SK-N-SH (cell line): ENCODE measurements around the gene BUB3. TPM values are rescaled to one million over a fixed set of nuclear protein-coding genes. Genes with fewer than 3 reads are reported as not detected.

Source experiments
- CTCF ChIA-PET: fragments of 300-600, 350-600 bp; formaldehyde crosslinking; extraction: SDS; loops from one replicate; lab custom pipeline; 2021; lab: Yijun Ruan, JAX
- POLR2A ChIA-PET: fragments of 350-600 bp; sonication (Branson Sonifier 250); formaldehyde crosslinking; extraction: SDS; loops from one replicate; lab custom pipeline; 2020; ENCODE audit warnings: antibody characterized with exemption, inconsistent platforms; lab: Yijun Ruan, JAX
- DNase-seq: peaks from one replicate; pipeline ENCODE4 v3.0.0; 2012
- H2AFZ ChIP-seq: fragments of 200-600 bp; sonication (generic); 2 replicates; pipeline ENCODE4 v1.8.1; 2016; ENCODE audit warnings: antibody characterized with exemption, mild to moderate bottlenecking, low read depth
- H3F3A ChIP-seq: fragments of 200-600 bp; sonication (generic); replicated peaks from 2 replicates; pipeline ENCODE3; 2016; ENCODE audit warnings: antibody characterized with exemption, mild to moderate bottlenecking; ENCODE audit not compliant: insufficient read depth
- H3K27ac ChIP-seq, 2 experiments: fragments of 200-500 bp in 1 of 2; fragments of 200-600 bp in 1 of 2; sonication (Bioruptor generic) in 1 of 2; sonication (generic), shearing (Covaris generic) in 1 of 2; 2 replicates each; pipeline versions ENCODE4 v1.5.1 to v1.6.1; 2014 to 2016; ENCODE audit warnings: low read depth in 2 of 2, inconsistent platforms in 1 of 2, low read length in 1 of 2, mild to moderate bottlenecking in 1 of 2, mixed read lengths in 1 of 2
- H3K27me3 ChIP-seq: fragments of 200-600 bp; sonication (generic), shearing (Covaris generic); 2 replicates; pipeline ENCODE4 v1.6.1; 2016; ENCODE audit warnings: mixed run types; ENCODE audit not compliant: insufficient read depth
- H3K36me3 ChIP-seq, 2 experiments: fragments of 200-500 bp in 1 of 2; fragments of 200-600 bp in 1 of 2; sonication (Bioruptor generic) in 1 of 2; sonication (generic) in 1 of 2; replicated peaks in 1 of 2; 2 replicates each; pipeline versions ENCODE3 to v1.5.1; 2014 to 2016; ENCODE audit warnings: low read length in 1 of 2, mild to moderate bottlenecking in 1 of 2; ENCODE audit not compliant: insufficient read depth in 2 of 2, control insufficient read depth in 1 of 2
- H3K4me1 ChIP-seq, 2 experiments: fragments of 200-500 bp in 1 of 2; fragments of 200-600 bp in 1 of 2; sonication (Bioruptor generic) in 1 of 2; sonication (generic), shearing (Covaris generic) in 1 of 2; 2 replicates each; pipeline versions ENCODE4 v1.5.1 to v1.6.1; 2014 to 2016; ENCODE audit warnings: low read depth in 1 of 2, low read length in 1 of 2, mixed run types in 1 of 2; ENCODE audit not compliant: insufficient read depth in 2 of 2, control insufficient read depth in 1 of 2
- H3K4me2 ChIP-seq: fragments of 200-600 bp; sonication (generic), shearing (Covaris generic); 2 replicates; pipeline ENCODE4 v1.6.1; 2017; ENCODE audit warnings: mixed run types
- H3K4me3 ChIP-seq, 2 experiments: fragments of 200-500 bp in 1 of 2; fragments of 200-600 bp in 1 of 2; sonication (Bioruptor generic) in 1 of 2; sonication (generic), shearing (Covaris generic) in 1 of 2; 2 replicates each; pipeline versions ENCODE4 v1.5.1 to v1.8.1; 2014 to 2016; ENCODE audit warnings: low read depth in 2 of 2, inconsistent platforms in 1 of 2, low read length in 1 of 2, mild to moderate bottlenecking in 1 of 2, mixed read lengths in 1 of 2, moderate library complexity in 1 of 2
- H3K79me2 ChIP-seq: fragments of 200-600 bp; sonication (generic); 2 replicates; pipeline ENCODE4 v1.8.1; 2017; ENCODE audit warnings: mild to moderate bottlenecking; ENCODE audit not compliant: insufficient read depth
- H3K9ac ChIP-seq: fragments of 200-600 bp; sonication (generic); 2 replicates; pipeline ENCODE4 v1.6.1; 2017; ENCODE audit warnings: mixed run types
- H3K9me2 ChIP-seq: fragments of 200-600 bp; sonication (generic); 2 replicates; pipeline ENCODE4 v1.6.1; 2017; ENCODE audit warnings: mixed run types
- H3K9me3 ChIP-seq: fragments of 200-600 bp; sonication (generic); 2 replicates; pipeline ENCODE4 v1.6.1; 2017; ENCODE audit warnings: mixed run types, mild to moderate bottlenecking, moderate library complexity
- H4K20me1 ChIP-seq: fragments of 200-600 bp; sonication (generic); 2 replicates; pipeline ENCODE4 v1.6.1; 2017; ENCODE audit warnings: mild to moderate bottlenecking, mixed run types; ENCODE audit not compliant: insufficient read depth
- CHD2 ChIP-seq: fragments of 150-350 bp; IDR thresholded peaks from 2 replicates; pipeline ENCODE4 v1.6.1; 2018; ENCODE audit warnings: low read length; ENCODE audit not compliant: partially characterized antibody
- CTCF ChIP-seq: fragments of 200-600 bp; sonication (generic); IDR thresholded peaks from 2 replicates; pipeline ENCODE4 v1.6.1; 2017; ENCODE audit warnings: antibody characterized with exemption, mild to moderate bottlenecking, moderate library complexity
- ELF1 ChIP-seq: IDR thresholded peaks from 2 replicates; pipeline ENCODE4 v1.4.0; 2012
- EZH2phosphoT487 ChIP-seq: fragments of 200-600 bp; sonication (generic); IDR thresholded peaks from 2 replicates; pipeline ENCODE4 v1.6.1; 2017; ENCODE audit warnings: low read depth, mixed run types, mild to moderate bottlenecking, antibody characterized with exemption, moderate library complexity, borderline replicate concordance
- FOSL2 ChIP-seq: IDR thresholded peaks from 2 replicates; pipeline ENCODE4 v1.4.0; 2012; ENCODE audit warnings: low read depth, mild to moderate bottlenecking, moderate library complexity, borderline replicate concordance
- FOXJ3 ChIP-seq: sonication (generic); formaldehyde crosslinking; IDR thresholded peaks from 2 replicates; pipeline ENCODE4 v1.5.1; 2020; ENCODE audit warnings: mild to moderate bottlenecking, missing genetic modification reagents
- FOXM1 ChIP-seq: IDR thresholded peaks from 2 replicates; pipeline ENCODE4 v1.4.0; 2012; ENCODE audit warnings: low read depth, mild to moderate bottlenecking
- GABPA ChIP-seq: IDR thresholded peaks from 2 replicates; pipeline ENCODE4 v1.4.0; 2012; ENCODE audit warnings: low read depth, mild to moderate bottlenecking
- GATA2 ChIP-seq: sonication (generic); formaldehyde crosslinking; IDR thresholded peaks from 2 replicates; pipeline ENCODE4 v1.5.0; 2020; ENCODE audit warnings: mild to moderate bottlenecking, missing genetic modification reagents
- IRF3 ChIP-seq: fragments of 150-350 bp; IDR thresholded peaks from 2 replicates; pipeline ENCODE4 v1.6.1; 2016; ENCODE audit warnings: mild to moderate bottlenecking, low read depth, low read length
- JUND ChIP-seq: IDR thresholded peaks from 2 replicates; pipeline ENCODE4 v1.4.0; 2012
- MAX ChIP-seq: IDR thresholded peaks from 2 replicates; pipeline ENCODE4 v1.4.0; 2012; ENCODE audit warnings: low read depth
- MEF2A ChIP-seq: IDR thresholded peaks from 2 replicates; pipeline ENCODE4 v1.4.0; 2012; ENCODE audit warnings: low read depth, borderline replicate concordance
- MXI1 ChIP-seq: IDR thresholded peaks from 2 replicates; pipeline ENCODE4 v1.6.1; 2012; ENCODE audit warnings: mild to moderate bottlenecking, low read depth, low read length, improper control_type of control experiment
- NFIC ChIP-seq: IDR thresholded peaks from 2 replicates; pipeline ENCODE4 v1.4.0; 2012; ENCODE audit warnings: borderline replicate concordance
- NRF1 ChIP-seq: IDR thresholded peaks from 2 replicates; pipeline ENCODE4 v1.6.1; 2012; ENCODE audit warnings: low read depth, mild to moderate bottlenecking, low read length
- PBX3 ChIP-seq: IDR thresholded peaks from 2 replicates; pipeline ENCODE4; 2012
- POLR2AphosphoS5 ChIP-seq: IDR thresholded peaks from 2 replicates; pipeline ENCODE4 v1.6.1; 2012; ENCODE audit warnings: low read depth, low read length
- RAD21 ChIP-seq: IDR thresholded peaks from 2 replicates; pipeline ENCODE4 v1.6.1; 2012; ENCODE audit warnings: mild to moderate bottlenecking, low read length
- RCOR1 ChIP-seq: fragments of 150-350 bp; IDR thresholded peaks from 2 replicates; pipeline ENCODE4 v1.6.1; 2017; ENCODE audit warnings: antibody characterized with exemption, low read length
- RFX5 ChIP-seq: IDR thresholded peaks from 2 replicates; pipeline ENCODE4 v1.6.1; 2012; ENCODE audit warnings: mild to moderate bottlenecking, improper control_type of control experiment, low read length
- RXRA ChIP-seq: IDR thresholded peaks from 2 replicates; pipeline ENCODE4 v1.4.0; 2012; ENCODE audit warnings: low read depth, mild to moderate bottlenecking, borderline replicate concordance
- SIN3A ChIP-seq: IDR thresholded peaks from 2 replicates; pipeline ENCODE4 v1.6.1; 2012; ENCODE audit warnings: low read depth, mild to moderate bottlenecking, low read length, moderate library complexity, borderline replicate concordance
- SMC3 ChIP-seq: IDR thresholded peaks from 2 replicates; pipeline ENCODE4 v1.6.1; 2012; ENCODE audit warnings: low read depth, low read length, improper control_type of control experiment
- TAF1 ChIP-seq: IDR thresholded peaks from 2 replicates; pipeline ENCODE4 v1.6.1; 2012; ENCODE audit warnings: low read depth, mild to moderate bottlenecking, low read length, moderate library complexity, borderline replicate concordance
- USF1 ChIP-seq: IDR thresholded peaks from 2 replicates; pipeline ENCODE4 v1.4.0; 2012; ENCODE audit warnings: low read depth, borderline replicate concordance
- USF2 ChIP-seq: fragments of 150-350 bp; IDR thresholded peaks from 2 replicates; pipeline ENCODE4 v1.6.1; 2017; ENCODE audit warnings: antibody characterized with exemption, low read length, low read depth, borderline replicate concordance
- YY1 ChIP-seq: IDR thresholded peaks from 2 replicates; pipeline ENCODE4 v1.4.0; 2012; ENCODE audit warnings: low read depth, mild to moderate bottlenecking
- WGBS: methylation state at CpG from one replicate; pipeline ENCODE4 v1.1.6; 2017; ENCODE audit warnings: low lambda C conversion rate; 5-methylcytosine and 5-hydroxymethylcytosine counted together
- polyA plus RNA-seq, 3 experiments: library from polyadenylated mRNA; depleted of rRNA; stranded (reverse); fragments of >200 nt; gene quantifications; 2 replicates each; pipeline ENCODE4 v1.2.3, GENCODE V29; 2012

BUB3 gene
- polyA plus RNA-seq, 1 of the 3 experiments (the other 2 are of a cell fraction): 202 TPM

- Histone ChIP-seq H3K9ac (no peak overlapping the region), H3K4me1 (peaks cover 0 to 8% of the 10 kb centered on the region in 2 experiments; a peak in 2 of 4 replicates), H3K4me2 (peak overlapping the region; percentile 78), H3F3A (no peaks in the 10 kb centered on the region), H2AFZ (peak overlapping the region; percentile 65; the same call in 1 of the 2 replicates), H3K36me3 (no peaks in the 10 kb centered on the region), H3K79me2 (no peaks in the 10 kb centered on the region), H3K9me3 (no peaks in the 10 kb centered on the region), H3K27me3 (peaks cover 65% of the 10 kb centered on the region), H3K9me2 (no peaks in the 10 kb centered on the region), H4K20me1 (no peaks in the 10 kb centered on the region), H3K27ac (no peak overlapping the region), H3K4me3 (peak overlapping the region; percentile 39 to 57)
- DNase-seq: peak; percentile 89
- ChIA-PET POLR2A (no interaction called here), CTCF (interaction anchor here (0.6 to 5.1 kb wide), 57 partner anchors 8 to 1392 kb away, joined by 3 to 110 read pairs (median 5); partner anchors contain the start of gene BUB3)
- TF ChIP-seq CHD2 (peak; percentile 17), MEF2A (no peak), USF2 (no peak), NFIC (no peak), FOSL2 (no peak), RXRA (no peak), IRF3 (no peak), FOXJ3 (no peak), GABPA (no peak), POLR2AphosphoS5 (no peak), TAF1 (no peak), USF1 (no peak), EZH2phosphoT487 (no peak), FOXM1 (no peak), NRF1 (peak; percentile 34; the same call in 1 of the 2 replicates), RFX5 (no peak), SIN3A (no peak), PBX3 (no peak), MAX (no peak), CTCF (peak; percentile 92), RAD21 (peak; percentile 91), RCOR1 (no peak), SMC3 (peak; percentile 83), YY1 (no peak), MXI1 (no peak), ELF1 (no peak), GATA2 (CRISPR knock-in tag) (no peak), JUND (no peak)
- WGBS: 6% methylated on average over 38 of the region's 48 CpGs
These were observed 21.4 kb upstream of the BUB3 start for GRCh38 chr10:123132576-123133477.
